ENCODE measurements around the gene SHISA5. TPM values are rescaled to one million over a fixed set of nuclear protein-coding genes. Genes with fewer than 3 reads are reported as not detected.

The SHISA5 gene
- total RNA-seq, 4 donors from 2014 or later, result 101 to 158 (median 148) TPM

DNA sequence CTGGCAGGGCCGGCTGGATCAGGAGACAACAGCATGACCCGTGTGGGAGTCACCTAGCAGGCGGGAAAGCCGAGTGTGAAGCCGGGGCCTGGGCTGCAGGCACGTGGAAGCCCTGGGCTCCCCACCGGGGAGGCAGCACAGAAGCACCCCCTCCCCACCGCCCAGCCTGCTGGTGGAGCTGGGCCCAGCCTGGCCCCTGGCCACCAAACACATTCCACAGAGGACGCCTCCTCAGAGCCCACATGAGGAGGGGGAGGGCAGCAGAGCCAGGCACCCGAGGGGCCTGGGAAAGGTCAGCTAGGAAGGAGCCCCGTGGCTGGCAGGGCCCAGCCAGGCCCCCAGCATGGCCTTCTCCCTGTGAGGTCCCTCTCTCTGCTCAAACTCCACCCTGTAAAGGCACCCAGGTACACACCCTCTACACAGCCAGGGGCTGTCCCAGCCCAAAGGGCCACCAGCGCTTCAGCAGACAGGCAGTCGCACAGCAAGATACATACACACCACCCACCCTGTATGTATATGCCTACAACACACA lies 78.6 kb downstream of the SHISA5 start:
- Histone ChIP-seq H3K9me3 (no peaks in the 10 kb centered on the region), H3K27ac (replicated peaks in 1 of 4) (peak overlapping the region; percentile 93 to 99 (median 98)), H3K4me1 (peaks cover 52 to 87% (median 78%) of the 10 kb centered on the region in 4 donors), H3K27me3 (no peaks in the 10 kb centered on the region), H3K4me3 (peak overlapping the region; percentile 7 to 89 (median 80)), H3K36me3 (peaks cover 5 to 40% (median 21%) of the 10 kb centered on the region in 4 donors)
- DNase-seq (ENCODE audit: extremely low spot score), result no peak
- intact Hi-C loops (cut with DNase I), result no loop called here
- 43% methylated on average over 8 of the region's 13 CpGs for WGBS
- TF ChIP-seq POLR2AphosphoS5 (IDR thresholded peaks at IDR 0.05) (peak; percentile 29 to 50), POLR2A (IDR thresholded peaks at IDR 0.05; ENCODE audit: low read depth) (no peak)

DNA sequence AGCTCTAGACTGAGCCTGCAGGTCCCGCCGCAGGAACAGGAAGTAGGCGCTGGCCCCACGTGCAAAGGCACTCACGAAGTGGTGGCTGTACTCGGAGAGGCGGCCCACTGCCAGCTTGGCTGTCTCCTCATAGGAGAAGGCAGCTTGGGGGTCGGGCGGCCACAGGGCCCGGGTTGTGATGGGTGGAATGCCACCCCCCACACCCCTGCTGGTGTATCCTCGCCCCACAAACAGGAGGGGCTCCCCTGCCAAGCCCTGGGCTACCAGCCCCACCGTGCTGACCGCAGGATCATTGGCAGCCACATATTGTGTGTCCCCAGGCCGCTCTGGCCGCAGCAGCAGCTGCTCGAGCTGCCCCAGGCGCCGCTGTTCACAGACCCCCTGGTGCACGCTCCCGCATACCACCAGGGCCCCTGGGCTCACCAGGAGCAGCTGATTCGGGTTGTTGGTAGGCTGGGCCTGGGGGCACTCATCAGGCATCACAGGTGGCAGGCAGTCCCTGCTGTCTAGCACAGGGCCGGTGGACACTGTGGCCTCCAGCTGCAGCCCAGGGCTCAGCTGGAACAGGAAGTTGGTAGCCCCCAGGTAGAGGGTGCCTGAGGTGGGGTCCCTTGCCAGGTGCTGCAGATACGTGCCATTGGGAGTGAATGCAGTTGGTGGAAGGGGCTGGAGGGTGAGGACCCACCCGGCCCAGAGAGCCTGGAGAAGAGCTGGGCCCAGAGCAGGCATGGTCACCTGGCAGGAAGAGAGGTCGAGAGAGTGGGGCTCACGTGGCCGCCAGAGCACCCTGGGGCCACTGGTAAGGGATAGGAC lies 79.9 kb downstream of the SHISA5 start:
- Histone ChIP-seq H3K9me3 (no peaks in the 10 kb centered on the region), H3K4me1 (peaks cover 46 to 81% (median 71%) of the 10 kb centered on the region in 4 donors), H3K27me3 (no peaks in the 10 kb centered on the region), H3K4me3 (no peak overlapping the region), H3K36me3 (peaks cover 14 to 52% (median 33%) of the 10 kb centered on the region in 4 donors), H3K27ac (replicated peaks in 1 of 4) (peak overlapping the region; percentile 18 to 99 (median 96))
- intact Hi-C loops (cut with DNase I), result no loop called here
- DNase-seq (ENCODE audit: extremely low spot score), result no peak
- WGBS, result 69% methylated on average over 5 of the region's 27 CpGs
- no peak for TF ChIP-seq EP300 (IDR thresholded peaks at IDR 0.05)
- no peak for TF ChIP-seq POLR2AphosphoS5 (IDR thresholded peaks at IDR 0.05)
- no peak for TF ChIP-seq POLR2A (IDR thresholded peaks at IDR 0.05; ENCODE audit: low read depth)
- TF ChIP-seq, protein P1, sequence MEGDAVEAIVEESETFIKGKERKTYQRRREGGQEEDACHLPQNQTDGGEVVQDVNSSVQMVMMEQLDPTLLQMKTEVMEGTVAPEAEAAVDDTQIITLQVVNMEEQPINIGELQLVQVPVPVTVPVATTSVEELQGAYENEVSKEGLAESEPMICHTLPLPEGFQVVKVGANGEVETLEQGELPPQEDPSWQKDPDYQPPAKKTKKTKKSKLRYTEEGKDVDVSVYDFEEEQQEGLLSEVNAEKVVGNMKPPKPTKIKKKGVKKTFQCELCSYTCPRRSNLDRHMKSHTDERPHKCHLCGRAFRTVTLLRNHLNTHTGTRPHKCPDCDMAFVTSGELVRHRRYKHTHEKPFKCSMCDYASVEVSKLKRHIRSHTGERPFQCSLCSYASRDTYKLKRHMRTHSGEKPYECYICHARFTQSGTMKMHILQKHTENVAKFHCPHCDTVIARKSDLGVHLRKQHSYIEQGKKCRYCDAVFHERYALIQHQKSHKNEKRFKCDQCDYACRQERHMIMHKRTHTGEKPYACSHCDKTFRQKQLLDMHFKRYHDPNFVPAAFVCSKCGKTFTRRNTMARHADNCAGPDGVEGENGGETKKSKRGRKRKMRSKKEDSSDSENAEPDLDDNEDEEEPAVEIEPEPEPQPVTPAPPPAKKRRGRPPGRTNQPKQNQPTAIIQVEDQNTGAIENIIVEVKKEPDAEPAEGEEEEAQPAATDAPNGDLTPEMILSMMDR (IDR thresholded peaks at IDR 0.05), result no peak

DNA sequence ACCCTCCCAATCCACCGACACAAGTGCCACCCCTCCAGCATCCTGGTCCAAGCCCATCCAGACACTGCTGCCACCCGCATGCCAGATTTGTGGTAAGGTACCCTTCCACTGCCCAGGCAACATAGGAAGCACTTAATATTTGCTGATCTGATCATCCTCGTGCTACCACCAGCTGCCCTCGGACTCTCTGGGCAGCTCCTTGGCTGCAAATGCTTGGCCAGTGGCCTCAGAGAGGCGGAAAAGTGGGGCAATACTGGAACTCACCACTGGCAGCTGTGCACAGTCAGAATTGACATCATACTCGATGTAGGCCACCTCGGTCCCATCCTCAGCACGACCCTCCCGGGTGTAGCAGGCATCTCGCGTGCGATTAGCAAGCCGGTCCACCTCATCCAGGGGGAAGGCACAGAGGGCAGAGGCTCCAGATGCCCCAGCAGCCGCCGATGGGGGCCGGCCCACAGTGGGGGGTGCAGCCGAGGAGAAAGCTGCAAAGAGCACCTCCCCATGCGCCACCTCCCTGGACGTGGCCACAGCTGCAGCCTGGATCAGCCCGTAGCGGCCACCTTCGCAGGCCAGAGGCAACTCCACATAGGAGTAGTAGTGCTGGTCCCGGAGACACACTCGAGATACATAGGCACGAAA lies 80.6 kb downstream of the SHISA5 start:
- no peaks in the 10 kb centered on the region for H3K9me3 ChIP-seq
- no peak for DNase-seq (ENCODE audit: extremely low spot score)
- H3K4me1 ChIP-seq, result peaks cover 45 to 76% (median 68%) of the 10 kb centered on the region in 4 donors
- no peak for TF ChIP-seq POLR2A (IDR thresholded peaks at IDR 0.05; ENCODE audit: low read depth)
- TF ChIP-seq, protein P1 (IDR thresholded peaks at IDR 0.05), result no peak
- no peak for TF ChIP-seq EP300 (IDR thresholded peaks at IDR 0.05)
- TF ChIP-seq POLR2AphosphoS5 (IDR thresholded peaks at IDR 0.05), result no peak
- 79% methylated on average over 18 of the region's 25 CpGs for WGBS
- no peaks in the 10 kb centered on the region for H3K27me3 ChIP-seq
- peaks cover 22 to 60% (median 41%) of the 10 kb centered on the region in 4 donors for H3K36me3 ChIP-seq
- H3K27ac ChIP-seq (replicated peaks in 1 of 4), result peak overlapping the region in 1 of 4 donors; percentile 98
- no peak overlapping the region for H3K4me3 ChIP-seq
- intact Hi-C loops (cut with DNase I), result no loop called here

DNA sequence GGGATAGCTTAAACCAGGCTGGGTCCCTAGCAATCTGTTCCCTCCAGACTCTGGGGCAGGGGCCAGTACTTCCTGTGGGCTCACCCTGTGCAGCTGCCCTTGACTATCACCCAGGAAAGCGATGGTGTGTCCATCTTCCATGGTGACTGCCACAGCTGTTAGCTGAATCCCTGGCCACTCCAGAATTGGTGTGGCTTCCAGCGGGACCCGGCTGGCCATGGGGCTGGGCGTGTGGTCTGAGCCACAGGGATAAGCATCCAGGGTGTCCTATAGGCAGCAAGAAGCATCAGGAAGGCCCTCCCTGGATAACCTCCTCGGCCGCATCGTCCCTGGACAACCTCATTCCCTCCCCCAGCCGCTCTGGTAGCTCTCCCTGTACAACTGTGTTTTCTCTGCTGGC lies 81.3 kb downstream of the SHISA5 start:
- no peak for TF ChIP-seq EP300 (IDR thresholded peaks at IDR 0.05)
- TF ChIP-seq, protein P1 (IDR thresholded peaks at IDR 0.05), result no peak
- TF ChIP-seq POLR2A (IDR thresholded peaks at IDR 0.05; ENCODE audit: low read depth), result no peak
- TF ChIP-seq POLR2AphosphoS5 (IDR thresholded peaks at IDR 0.05), result no peak
- DNase-seq (ENCODE audit: extremely low spot score), result no peak
- intact Hi-C loops (cut with DNase I), result no loop called here
- 82% methylated on average over 8 of the region's 8 CpGs for WGBS
- H3K4me3 ChIP-seq, result no peak overlapping the region
- peak overlapping the region in 1 of 4 donors; percentile 98 for H3K27ac ChIP-seq (replicated peaks in 1 of 4)
- H3K27me3 ChIP-seq, result no peaks in the 10 kb centered on the region
- no peaks in the 10 kb centered on the region for H3K9me3 ChIP-seq
- peaks cover 38 to 69% (median 61%) of the 10 kb centered on the region in 4 donors for H3K4me1 ChIP-seq
- H3K36me3 ChIP-seq, result peaks cover 25 to 67% (median 47%) of the 10 kb centered on the region in 4 donors

DNA sequence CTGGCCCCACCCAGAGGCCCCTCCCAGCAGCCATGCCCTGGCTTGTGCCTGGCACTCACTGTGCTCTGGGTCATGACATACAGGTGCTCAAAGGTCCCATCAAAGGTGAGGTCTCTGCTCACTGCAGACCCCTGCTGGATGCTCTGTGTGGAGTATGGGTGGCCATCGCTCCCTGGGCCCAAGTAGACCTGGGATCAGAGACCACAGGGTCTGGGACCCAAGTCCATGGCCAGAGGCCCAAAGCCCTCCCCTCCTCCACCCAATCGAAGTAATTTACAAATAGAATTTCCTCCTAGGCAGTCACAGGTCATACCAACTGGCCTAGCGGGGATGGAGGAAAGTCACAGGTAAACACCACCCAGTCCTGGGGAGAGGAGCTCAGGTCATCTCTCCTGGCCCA lies 81.7 kb downstream of the SHISA5 start:
- no peak for TF ChIP-seq POLR2A (IDR thresholded peaks at IDR 0.05; ENCODE audit: low read depth)
- no peak for TF ChIP-seq EP300 (IDR thresholded peaks at IDR 0.05)
- TF ChIP-seq, protein P1 (IDR thresholded peaks at IDR 0.05), result no peak
- TF ChIP-seq POLR2AphosphoS5 (IDR thresholded peaks at IDR 0.05), result no peak
- intact Hi-C loops (cut with DNase I), result no loop called here
- WGBS, result 80% methylated on average over 3 of the region's 3 CpGs

More for the DNA sequence above, 81.7 kb downstream of the SHISA5 start:
- Histone ChIP-seq H3K27me3 (no peaks in the 10 kb centered on the region), H3K27ac (replicated peaks in 1 of 4) (peak overlapping the region in 1 of 4 donors; percentile 98), H3K9me3 (no peaks in the 10 kb centered on the region), H3K4me1 (peaks cover 34 to 65% (median 57%) of the 10 kb centered on the region in 4 donors), H3K4me3 (no peak overlapping the region), H3K36me3 (peaks cover 28 to 71% (median 51%) of the 10 kb centered on the region in 4 donors)
- DNase-seq (ENCODE audit: extremely low spot score), result no peak

Data from esophagus muscularis mucosa (tissue), 4 donors.